ENCODE data around the gene MTAP. TPM values are rescaled to one million over a fixed set of nuclear protein-coding genes. Genes with fewer than 3 reads are reported as not detected.

Gene MTAP
- total RNA-seq, 1 experiment from 2014 or later, result 84.3 TPM

DNA sequence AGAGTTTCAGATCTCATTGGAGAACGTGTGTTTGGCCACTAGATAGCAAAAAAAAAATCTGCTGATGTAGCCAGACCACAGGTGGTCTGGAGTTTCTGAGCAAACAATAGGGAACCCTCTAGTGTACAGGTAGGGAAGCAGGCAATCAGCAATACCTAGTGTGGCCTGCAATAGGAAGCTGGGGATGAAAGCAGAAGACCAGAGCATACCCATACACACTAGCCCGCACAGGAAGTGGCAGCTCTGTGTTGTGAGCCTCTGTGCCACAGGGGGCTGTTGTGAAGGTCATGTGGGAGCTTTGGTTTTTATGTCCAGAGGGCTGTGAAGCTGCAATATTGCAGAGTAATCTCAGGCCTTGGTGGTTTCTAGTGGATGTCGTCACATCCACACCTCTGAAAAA, 81.2 kb downstream of the MTAP start (continued):
- TF ChIP-seq, protein P1, sequence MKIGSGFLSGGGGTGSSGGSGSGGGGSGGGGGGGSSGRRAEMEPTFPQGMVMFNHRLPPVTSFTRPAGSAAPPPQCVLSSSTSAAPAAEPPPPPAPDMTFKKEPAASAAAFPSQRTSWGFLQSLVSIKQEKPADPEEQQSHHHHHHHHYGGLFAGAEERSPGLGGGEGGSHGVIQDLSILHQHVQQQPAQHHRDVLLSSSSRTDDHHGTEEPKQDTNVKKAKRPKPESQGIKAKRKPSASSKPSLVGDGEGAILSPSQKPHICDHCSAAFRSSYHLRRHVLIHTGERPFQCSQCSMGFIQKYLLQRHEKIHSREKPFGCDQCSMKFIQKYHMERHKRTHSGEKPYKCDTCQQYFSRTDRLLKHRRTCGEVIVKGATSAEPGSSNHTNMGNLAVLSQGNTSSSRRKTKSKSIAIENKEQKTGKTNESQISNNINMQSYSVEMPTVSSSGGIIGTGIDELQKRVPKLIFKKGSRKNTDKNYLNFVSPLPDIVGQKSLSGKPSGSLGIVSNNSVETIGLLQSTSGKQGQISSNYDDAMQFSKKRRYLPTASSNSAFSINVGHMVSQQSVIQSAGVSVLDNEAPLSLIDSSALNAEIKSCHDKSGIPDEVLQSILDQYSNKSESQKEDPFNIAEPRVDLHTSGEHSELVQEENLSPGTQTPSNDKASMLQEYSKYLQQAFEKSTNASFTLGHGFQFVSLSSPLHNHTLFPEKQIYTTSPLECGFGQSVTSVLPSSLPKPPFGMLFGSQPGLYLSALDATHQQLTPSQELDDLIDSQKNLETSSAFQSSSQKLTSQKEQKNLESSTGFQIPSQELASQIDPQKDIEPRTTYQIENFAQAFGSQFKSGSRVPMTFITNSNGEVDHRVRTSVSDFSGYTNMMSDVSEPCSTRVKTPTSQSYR (CRISPR knock-in tag; IDR thresholded peaks at IDR 0.05), result no peak
- TF ChIP-seq, protein P2, sequence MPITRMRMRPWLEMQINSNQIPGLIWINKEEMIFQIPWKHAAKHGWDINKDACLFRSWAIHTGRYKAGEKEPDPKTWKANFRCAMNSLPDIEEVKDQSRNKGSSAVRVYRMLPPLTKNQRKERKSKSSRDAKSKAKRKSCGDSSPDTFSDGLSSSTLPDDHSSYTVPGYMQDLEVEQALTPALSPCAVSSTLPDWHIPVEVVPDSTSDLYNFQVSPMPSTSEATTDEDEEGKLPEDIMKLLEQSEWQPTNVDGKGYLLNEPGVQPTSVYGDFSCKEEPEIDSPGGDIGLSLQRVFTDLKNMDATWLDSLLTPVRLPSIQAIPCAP (CRISPR knock-in tag; IDR thresholded peaks at IDR 0.05), result no peak
- TF ChIP-seq, protein P3, sequence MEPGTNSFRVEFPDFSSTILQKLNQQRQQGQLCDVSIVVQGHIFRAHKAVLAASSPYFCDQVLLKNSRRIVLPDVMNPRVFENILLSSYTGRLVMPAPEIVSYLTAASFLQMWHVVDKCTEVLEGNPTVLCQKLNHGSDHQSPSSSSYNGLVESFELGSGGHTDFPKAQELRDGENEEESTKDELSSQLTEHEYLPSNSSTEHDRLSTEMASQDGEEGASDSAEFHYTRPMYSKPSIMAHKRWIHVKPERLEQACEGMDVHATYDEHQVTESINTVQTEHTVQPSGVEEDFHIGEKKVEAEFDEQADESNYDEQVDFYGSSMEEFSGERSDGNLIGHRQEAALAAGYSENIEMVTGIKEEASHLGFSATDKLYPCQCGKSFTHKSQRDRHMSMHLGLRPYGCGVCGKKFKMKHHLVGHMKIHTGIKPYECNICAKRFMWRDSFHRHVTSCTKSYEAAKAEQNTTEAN (CRISPR knock-in tag; IDR thresholded peaks at IDR 0.05), result no peak
- TF ChIP-seq, protein P4, sequence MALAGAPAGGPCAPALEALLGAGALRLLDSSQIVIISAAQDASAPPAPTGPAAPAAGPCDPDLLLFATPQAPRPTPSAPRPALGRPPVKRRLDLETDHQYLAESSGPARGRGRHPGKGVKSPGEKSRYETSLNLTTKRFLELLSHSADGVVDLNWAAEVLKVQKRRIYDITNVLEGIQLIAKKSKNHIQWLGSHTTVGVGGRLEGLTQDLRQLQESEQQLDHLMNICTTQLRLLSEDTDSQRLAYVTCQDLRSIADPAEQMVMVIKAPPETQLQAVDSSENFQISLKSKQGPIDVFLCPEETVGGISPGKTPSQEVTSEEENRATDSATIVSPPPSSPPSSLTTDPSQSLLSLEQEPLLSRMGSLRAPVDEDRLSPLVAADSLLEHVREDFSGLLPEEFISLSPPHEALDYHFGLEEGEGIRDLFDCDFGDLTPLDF (CRISPR knock-in tag; IDR thresholded peaks at IDR 0.05), result no peak
- TF ChIP-seq SOX15 (CRISPR knock-in tag; IDR thresholded peaks at IDR 0.05) (no peak), ZNF416 (CRISPR knock-in tag; IDR thresholded peaks at IDR 0.05) (no peak), ZNF423 (CRISPR knock-in tag; IDR thresholded peaks at IDR 0.05) (no peak), NFYB (CRISPR knock-in tag; conservative IDR thresholded peaks at IDR 0.05; ENCODE audit: low read depth) (no peak), EMX1 (CRISPR knock-in tag; IDR thresholded peaks at IDR 0.05) (no peak), TP53 (CRISPR knock-in tag; IDR thresholded peaks at IDR 0.05) (no peak), RELA (CRISPR knock-in tag; IDR thresholded peaks at IDR 0.05; ENCODE audit: borderline replicate concordance) (no peak), ZBTB21 (CRISPR knock-in tag; IDR thresholded peaks at IDR 0.05; ENCODE audit: borderline replicate concordance) (no peak)
- TF ChIP-seq, protein P5, sequence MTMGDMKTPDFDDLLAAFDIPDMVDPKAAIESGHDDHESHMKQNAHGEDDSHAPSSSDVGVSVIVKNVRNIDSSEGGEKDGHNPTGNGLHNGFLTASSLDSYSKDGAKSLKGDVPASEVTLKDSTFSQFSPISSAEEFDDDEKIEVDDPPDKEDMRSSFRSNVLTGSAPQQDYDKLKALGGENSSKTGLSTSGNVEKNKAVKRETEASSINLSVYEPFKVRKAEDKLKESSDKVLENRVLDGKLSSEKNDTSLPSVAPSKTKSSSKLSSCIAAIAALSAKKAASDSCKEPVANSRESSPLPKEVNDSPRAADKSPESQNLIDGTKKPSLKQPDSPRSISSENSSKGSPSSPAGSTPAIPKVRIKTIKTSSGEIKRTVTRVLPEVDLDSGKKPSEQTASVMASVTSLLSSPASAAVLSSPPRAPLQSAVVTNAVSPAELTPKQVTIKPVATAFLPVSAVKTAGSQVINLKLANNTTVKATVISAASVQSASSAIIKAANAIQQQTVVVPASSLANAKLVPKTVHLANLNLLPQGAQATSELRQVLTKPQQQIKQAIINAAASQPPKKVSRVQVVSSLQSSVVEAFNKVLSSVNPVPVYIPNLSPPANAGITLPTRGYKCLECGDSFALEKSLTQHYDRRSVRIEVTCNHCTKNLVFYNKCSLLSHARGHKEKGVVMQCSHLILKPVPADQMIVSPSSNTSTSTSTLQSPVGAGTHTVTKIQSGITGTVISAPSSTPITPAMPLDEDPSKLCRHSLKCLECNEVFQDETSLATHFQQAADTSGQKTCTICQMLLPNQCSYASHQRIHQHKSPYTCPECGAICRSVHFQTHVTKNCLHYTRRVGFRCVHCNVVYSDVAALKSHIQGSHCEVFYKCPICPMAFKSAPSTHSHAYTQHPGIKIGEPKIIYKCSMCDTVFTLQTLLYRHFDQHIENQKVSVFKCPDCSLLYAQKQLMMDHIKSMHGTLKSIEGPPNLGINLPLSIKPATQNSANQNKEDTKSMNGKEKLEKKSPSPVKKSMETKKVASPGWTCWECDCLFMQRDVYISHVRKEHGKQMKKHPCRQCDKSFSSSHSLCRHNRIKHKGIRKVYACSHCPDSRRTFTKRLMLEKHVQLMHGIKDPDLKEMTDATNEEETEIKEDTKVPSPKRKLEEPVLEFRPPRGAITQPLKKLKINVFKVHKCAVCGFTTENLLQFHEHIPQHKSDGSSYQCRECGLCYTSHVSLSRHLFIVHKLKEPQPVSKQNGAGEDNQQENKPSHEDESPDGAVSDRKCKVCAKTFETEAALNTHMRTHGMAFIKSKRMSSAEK (CRISPR knock-in tag; IDR thresholded peaks at IDR 0.05; ENCODE audit: borderline replicate concordance), result no peak
- TF ChIP-seq, protein P6, sequence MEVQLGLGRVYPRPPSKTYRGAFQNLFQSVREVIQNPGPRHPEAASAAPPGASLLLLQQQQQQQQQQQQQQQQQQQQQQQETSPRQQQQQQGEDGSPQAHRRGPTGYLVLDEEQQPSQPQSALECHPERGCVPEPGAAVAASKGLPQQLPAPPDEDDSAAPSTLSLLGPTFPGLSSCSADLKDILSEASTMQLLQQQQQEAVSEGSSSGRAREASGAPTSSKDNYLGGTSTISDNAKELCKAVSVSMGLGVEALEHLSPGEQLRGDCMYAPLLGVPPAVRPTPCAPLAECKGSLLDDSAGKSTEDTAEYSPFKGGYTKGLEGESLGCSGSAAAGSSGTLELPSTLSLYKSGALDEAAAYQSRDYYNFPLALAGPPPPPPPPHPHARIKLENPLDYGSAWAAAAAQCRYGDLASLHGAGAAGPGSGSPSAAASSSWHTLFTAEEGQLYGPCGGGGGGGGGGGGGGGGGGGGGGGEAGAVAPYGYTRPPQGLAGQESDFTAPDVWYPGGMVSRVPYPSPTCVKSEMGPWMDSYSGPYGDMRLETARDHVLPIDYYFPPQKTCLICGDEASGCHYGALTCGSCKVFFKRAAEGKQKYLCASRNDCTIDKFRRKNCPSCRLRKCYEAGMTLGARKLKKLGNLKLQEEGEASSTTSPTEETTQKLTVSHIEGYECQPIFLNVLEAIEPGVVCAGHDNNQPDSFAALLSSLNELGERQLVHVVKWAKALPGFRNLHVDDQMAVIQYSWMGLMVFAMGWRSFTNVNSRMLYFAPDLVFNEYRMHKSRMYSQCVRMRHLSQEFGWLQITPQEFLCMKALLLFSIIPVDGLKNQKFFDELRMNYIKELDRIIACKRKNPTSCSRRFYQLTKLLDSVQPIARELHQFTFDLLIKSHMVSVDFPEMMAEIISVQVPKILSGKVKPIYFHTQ (CRISPR knock-in tag; IDR thresholded peaks at IDR 0.05), result no peak
